Activated naive CD4-positive, alpha-beta T cell treated with Interleukin-2 at 50 U/mL for 16 hours (primary cell): ENCODE measurements around the gene TMUB2.
"Not testable (repeated sequence)": the region's sequence is repeated elsewhere in the genome, so short reads cannot be mapped to it uniquely, and the experiment has no call there.

Experiments used
- DNase-seq: peaks from one replicate; pipeline ENCODE4 v3.0.0-alpha.2; 2020

The TMUB2 gene

GRCh38 chr17:44219616-44220212 lies 32.9 kb downstream of the TMUB2 start, which contains the start of gene UBTF:
TSS of gene UBTF (minus strand) at chr17:44219675. CDS start at chr17:44218229, 1,446 bp downstream.
- peak; percentile 72 for DNase-seq

- peak; percentile 61 for DNase-seq
Measured at GRCh38 chr17:44220213-44221083, 33.7 kb downstream of the TMUB2 start.

GRCh38 chr17:44221084-44221861 lies 34.5 kb downstream of the TMUB2 start:
- DNase-seq: peak; percentile 69

GRCh38 chr17:44221862-44222111 lies 35.0 kb downstream of the TMUB2 start:
- DNase-seq: no peak

- peak; percentile 46 for DNase-seq
Measured at GRCh38 chr17:44222112-44222869, 35.5 kb downstream of the TMUB2 start.

GRCh38 chr17:44223541-44224071 lies 36.8 kb downstream of the TMUB2 start:
- DNase-seq: no peak

GRCh38 chr17:44229090-44229489 lies 42.3 kb downstream of the TMUB2 start:
- DNase-seq: no peak

- DNase-seq: no peak
Measured at GRCh38 chr17:44230140-44230539, 43.4 kb downstream of the TMUB2 start.

GRCh38 chr17:44232061-44232460 lies 45.3 kb downstream of the TMUB2 start:
- DNase-seq: no peak

- no peak for DNase-seq
Measured at GRCh38 chr17:44233582-44233981, 46.8 kb downstream of the TMUB2 start.

GRCh38 chr17:44235583-44235936 lies 48.8 kb downstream of the TMUB2 start:
- DNase-seq: no peak

- no peak for DNase-seq
Measured at GRCh38 chr17:44236444-44236991, 49.7 kb downstream of the TMUB2 start.

- DNase-seq: not testable (repeated sequence)
Measured at GRCh38 chr17:44237886-44238285, 51.1 kb downstream of the TMUB2 start.

GRCh38 chr17:44241106-44241624 lies 54.4 kb downstream of the TMUB2 start:
- no peak for DNase-seq
